Stimulated activated CD4-positive, alpha-beta T cell treated with anti-CD3 and anti-CD28 coated beads, Interleukin-1b, Interleukin-23, amount 100 ng/mL, for 48 hours (primary cell): ENCODE measurements around the gene CPA2.
"Not testable (repeated sequence)": the region's sequence is repeated elsewhere in the genome, so short reads cannot be mapped to it uniquely, and the experiment has no call there.

Source experiments
- DNase-seq: peaks from one replicate; pipeline ENCODE4 v3.0.0-alpha.2; 2020

Gene CPA2

GRCh38 chr7:130266258-130266960 is at the start of gene CPA2:
CPA2 (plus strand) TSS chr7:130266863; CDS start chr7:130266882, 19 bp downstream.
- no peak for DNase-seq

DNA sequence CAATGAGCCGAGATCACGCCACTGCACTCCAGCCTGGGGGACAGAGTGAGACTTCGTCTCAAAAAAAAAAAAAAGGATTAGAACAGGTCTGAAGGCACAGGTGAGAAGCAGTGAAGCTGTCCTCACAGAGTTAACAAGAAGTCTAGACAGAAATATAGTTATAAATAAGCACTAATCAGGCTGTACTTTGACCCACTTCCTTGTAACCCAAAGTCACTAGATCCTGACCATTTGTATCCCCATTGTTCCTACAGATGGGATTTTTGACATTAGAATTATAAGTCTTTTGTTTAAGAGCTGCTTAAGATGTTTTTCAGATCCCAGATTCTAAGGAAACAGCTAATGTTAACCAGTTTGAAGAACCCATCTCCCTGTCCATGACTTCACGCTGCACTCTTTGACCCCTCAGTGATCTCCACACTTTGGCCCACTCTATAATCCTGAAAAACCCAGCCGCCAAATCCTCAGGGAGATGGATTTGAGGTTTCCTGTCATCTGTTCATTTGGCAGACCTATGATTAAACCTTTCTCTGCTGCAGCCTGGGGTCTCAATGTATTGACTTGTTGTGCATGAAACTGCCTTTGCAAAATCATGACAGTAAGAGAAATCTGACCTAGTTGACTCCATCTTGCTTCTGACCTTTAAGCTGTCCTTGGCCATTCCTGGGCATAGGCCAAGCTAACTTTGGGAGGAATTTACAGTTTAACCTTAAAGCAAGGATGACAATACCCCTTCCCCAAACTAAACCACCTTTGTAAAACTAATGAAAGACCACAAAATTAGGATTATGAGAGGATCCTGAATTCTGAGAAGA is 47.6 kb upstream of the CPA2 start:
- DNase-seq: no peak

GRCh38 chr7:130219871-130220270 is 46.8 kb upstream of the CPA2 start:
- no peak for DNase-seq

DNA sequence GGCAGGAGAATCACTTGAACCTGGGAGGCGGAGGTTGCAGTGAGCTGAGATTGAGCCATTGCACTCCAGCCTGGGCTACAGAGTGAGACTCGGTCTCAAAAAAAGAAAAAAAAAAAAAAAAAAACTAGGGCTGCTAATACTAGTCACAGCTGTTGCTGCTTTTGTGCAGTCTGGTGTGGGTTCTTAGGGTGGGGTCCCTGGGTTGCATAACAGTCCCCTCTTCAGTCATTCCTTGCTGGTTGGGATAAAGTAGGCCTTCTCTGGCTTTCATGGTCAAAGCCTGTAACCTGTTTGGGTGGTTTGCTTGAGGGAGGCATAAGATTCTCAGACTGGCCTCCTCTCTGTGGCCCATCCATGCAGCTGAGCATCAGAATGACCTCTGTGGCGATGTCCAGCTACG is 44.9 kb upstream of the CPA2 start:
- DNase-seq: no peak

DNA sequence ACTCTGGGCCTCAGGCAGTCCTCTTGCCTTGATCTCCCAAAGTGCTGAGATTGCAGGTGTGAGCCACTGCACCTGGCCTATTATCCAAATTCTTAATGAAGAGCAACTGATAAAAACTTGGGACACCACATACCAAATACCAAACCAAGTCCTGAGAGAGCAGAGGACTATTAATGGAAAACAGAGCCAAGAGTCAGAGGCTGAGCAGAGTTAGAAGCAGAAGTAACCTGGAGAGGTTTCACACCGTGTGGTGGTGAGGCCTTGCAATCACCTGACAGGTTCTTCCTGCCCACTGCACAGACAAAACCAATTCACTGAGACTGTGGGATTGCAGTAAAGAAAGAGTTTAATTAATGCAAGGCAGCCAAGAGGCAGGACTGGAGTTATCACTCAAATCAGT is 43.0 kb upstream of the CPA2 start:
- DNase-seq: no peak

- DNase-seq: no peak
Measured at GRCh38 chr7:130224210-130224609, 42.5 kb upstream of the CPA2 start.

DNA sequence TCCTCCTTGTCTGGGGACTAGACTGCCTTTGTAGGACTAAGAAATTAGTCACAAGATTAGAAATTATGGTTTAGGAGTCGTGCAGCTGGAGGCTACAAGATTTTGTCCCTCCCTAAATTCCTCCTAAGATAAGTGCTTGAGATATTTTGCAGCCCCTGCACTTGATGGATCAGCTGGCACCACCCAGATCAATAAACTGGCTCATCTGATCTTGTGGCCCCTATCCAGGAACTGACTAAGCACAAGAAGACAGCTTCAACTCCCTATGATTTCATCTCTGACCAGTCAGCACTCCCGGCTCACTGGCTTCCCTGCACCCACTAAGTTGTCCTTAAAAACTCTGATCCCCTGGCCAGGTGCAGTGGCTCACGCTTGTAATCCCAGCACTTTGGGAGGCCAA is 41.7 kb upstream of the CPA2 start:
- DNase-seq: not testable (repeated sequence)

GRCh38 chr7:130226333-130226732 is 40.3 kb upstream of the CPA2 start:
- DNase-seq: no peak

- no peak for DNase-seq
Measured at GRCh38 chr7:130227883-130228575, 38.6 kb upstream of the CPA2 start.

DNA sequence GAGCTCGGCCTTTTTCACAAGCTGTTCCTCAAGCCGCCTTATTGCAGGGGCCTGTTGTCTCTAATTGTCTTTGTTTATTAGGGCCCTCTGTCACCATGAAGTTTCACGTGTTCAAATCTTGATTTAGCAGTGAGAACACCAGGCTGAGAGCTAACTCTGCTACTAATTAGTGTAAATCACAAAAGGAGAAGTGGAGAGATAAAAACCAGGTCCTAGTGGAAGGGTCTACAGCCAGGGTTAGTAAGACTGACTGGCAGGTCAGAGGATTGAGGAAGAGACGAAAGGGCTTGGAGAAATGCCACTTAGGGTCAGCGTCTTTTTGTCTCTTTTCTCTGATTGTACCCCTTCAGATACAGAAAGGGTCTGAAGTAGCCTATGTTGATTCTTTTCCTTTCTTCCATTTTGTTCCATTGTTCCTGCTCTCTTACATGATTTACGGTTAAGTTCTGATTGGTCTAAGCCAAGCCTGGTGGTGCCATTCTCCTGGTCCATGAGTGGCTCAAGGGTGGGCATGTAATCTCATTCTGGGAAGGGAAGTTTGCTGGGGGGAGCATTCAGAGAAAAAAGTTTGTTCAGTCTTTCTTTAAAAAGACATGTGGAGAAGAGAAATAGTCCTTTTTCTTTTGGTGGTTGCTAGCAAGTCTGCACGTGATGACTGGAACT is 37.7 kb upstream of the CPA2 start:
- DNase-seq: no peak

GRCh38 chr7:130229981-130230380 is 36.7 kb upstream of the CPA2 start:
- DNase-seq: not testable (repeated sequence)

DNA sequence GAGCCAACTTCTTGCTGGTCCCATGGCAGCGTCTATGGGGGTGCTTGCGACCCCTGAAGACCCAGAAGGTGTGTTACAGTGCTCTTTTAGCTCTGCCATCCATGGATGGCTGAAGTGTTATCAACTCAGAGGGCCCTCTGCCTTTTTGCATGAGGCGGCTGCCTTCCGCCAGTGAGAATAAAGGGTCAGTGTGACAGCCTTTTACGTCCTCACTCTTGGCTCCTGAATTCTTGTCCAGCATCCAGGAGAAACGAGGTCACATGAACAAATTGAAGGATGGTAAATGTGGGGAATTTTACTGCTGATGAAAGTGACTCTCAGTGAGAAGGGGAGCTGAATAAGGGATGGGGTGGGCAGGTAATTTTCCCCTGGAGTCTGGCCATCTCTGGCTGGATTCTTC is 34.9 kb upstream of the CPA2 start:
- DNase-seq: no peak

- DNase-seq: no peak
Measured at GRCh38 chr7:130232209-130232608, 34.5 kb upstream of the CPA2 start.

DNA sequence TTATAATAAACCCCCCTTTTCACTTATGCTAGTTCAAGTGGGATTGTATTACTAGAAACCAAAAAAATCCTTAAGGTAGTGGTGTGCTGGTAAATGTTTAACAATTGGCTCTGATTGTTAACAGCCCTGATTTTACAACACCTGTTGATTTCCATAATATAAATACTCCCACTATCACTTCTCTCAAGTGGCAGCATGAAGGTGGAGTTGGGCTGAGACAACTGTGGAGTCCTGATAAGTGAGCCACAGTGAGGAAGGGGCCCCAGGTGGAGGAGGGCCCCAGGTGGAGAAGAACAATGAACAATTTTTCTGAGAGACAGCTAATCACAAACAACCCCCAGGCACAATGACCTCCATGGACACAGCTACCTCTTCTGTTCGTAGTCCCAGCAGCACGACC is 32.6 kb upstream of the CPA2 start:
- DNase-seq: no peak

DNA sequence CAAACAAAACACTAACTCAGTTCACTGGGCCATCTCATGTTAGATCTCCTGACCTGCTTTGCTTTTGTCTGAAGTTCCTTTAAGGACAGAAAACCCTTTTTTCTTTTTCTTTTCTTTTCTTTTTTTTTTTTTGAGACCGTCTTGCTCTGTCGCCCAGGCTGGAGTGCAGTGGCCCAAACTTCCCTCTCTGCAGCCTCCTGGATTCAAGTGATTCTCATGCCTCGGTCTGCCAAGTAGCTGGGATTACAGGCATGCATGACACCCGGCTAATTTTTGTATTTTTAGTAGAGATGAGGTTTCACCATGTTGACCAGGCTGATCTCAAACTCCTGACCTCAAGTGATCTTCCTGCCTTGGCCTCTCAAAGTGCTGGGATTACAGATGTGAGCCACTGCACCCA is 30.3 kb upstream of the CPA2 start:
- DNase-seq: not testable (repeated sequence)

GRCh38 chr7:130240240-130240639 is 26.4 kb upstream of the CPA2 start:
- no peak for DNase-seq

- DNase-seq: peak; percentile 55
Measured at GRCh38 chr7:130242198-130243014, 24.3 kb upstream of the CPA2 start.

DNA sequence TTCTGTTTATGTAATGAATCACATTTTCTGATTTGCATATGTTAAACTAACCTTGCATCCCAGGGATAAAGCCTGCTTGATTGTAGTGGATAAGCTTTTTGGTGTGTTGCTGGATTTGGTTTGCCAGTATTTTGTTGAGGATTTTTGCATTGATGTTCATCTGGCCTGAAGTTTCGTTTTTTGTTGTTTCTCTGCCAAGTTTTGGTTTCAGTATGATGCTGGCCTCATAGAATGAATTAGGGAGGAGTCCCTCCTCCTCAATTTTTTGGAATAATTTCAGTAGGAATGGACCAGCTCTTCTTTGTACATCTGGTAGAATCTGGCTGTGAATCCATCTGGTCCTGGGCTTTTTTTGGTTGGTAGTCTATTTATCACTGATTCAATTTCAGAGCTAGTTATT is 23.2 kb upstream of the CPA2 start:
- not testable (repeated sequence) for DNase-seq

DNA sequence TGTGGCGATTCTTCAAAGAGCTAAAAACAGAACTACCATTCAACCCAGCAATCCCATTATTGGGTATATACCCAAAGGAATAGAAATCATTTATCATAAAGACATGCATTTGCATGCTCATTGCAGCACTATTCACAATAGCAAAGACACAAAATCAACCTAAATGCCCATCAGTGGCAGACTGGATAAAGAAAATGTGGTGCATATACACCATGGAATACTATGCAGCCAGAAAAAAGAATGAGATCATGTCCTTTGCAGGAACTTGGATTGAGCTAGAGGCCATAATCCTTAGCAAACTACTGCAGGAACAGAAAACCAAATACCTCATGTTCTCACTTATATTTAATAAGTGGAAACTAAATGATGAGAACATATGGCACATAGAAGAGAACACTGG is 20.2 kb upstream of the CPA2 start:
- DNase-seq: not testable (repeated sequence)

GRCh38 chr7:130248842-130249241 is 17.8 kb upstream of the CPA2 start:
- not testable (repeated sequence) for DNase-seq

- not testable (repeated sequence) for DNase-seq
Measured at GRCh38 chr7:130249626-130250025, 17.0 kb upstream of the CPA2 start.

GRCh38 chr7:130254555-130254954 is 12.1 kb upstream of the CPA2 start:
- DNase-seq: no peak
